HG03097 (cell line): ENCODE data around the gene ARL3.
"Not testable (repeated sequence)": the region's sequence is repeated elsewhere in the genome, so short reads cannot be mapped to it uniquely, and the experiment has no call there.

Experiments used
- ATAC-seq: cut with Tn5 transposase; IDR thresholded peaks from one replicate; pipeline ENCODE4 v1.9.1; 2021; ENCODE audit not compliant: unreplicated experiment, low FRiP score

ARL3 gene

GRCh38 chr10:102710609-102711008 lies 3.6 kb downstream of the ARL3 start:
- ATAC-seq, result no peak

- no peak for ATAC-seq
Observed at GRCh38 chr10:102705531-102705930, 8.7 kb downstream of the ARL3 start.

GRCh38 chr10:102704915-102705314 lies 9.3 kb downstream of the ARL3 start:
- no peak for ATAC-seq

- no peak for ATAC-seq
Observed at GRCh38 chr10:102702742-102703141, 11.5 kb downstream of the ARL3 start.

- no peak for ATAC-seq
Observed at GRCh38 chr10:102701796-102702195, 12.4 kb downstream of the ARL3 start.

GRCh38 chr10:102701272-102701671 lies 12.9 kb downstream of the ARL3 start:
- ATAC-seq, result no peak

GRCh38 chr10:102698894-102699293 lies 15.3 kb downstream of the ARL3 start:
- ATAC-seq, result no peak

- ATAC-seq, result no peak
Observed at GRCh38 chr10:102696736-102697135, 17.5 kb downstream of the ARL3 start.

- not testable (repeated sequence) for ATAC-seq
Observed at GRCh38 chr10:102695401-102695800, 18.8 kb downstream of the ARL3 start.

GRCh38 chr10:102691285-102692066 lies 22.7 kb downstream of the ARL3 start:
- ATAC-seq, result no peak

- ATAC-seq, result no peak
Observed at GRCh38 chr10:102683736-102684135, 30.5 kb downstream of the ARL3 start.

GRCh38 chr10:102682981-102683380 lies 31.2 kb downstream of the ARL3 start:
- no peak for ATAC-seq

- no peak for ATAC-seq
Observed at GRCh38 chr10:102682416-102682815, 31.8 kb downstream of the ARL3 start.

GRCh38 chr10:102681696-102682095 lies 32.5 kb downstream of the ARL3 start:
- ATAC-seq, result no peak

- ATAC-seq, result no peak
Observed at GRCh38 chr10:102679596-102679995, 34.6 kb downstream of the ARL3 start.

- ATAC-seq, result no peak
Observed at GRCh38 chr10:102678842-102679289, 35.3 kb downstream of the ARL3 start.

- no peak for ATAC-seq
Observed at GRCh38 chr10:102678068-102678400, 36.2 kb downstream of the ARL3 start.

- no peak for ATAC-seq
Observed at GRCh38 chr10:102677331-102678067, 36.7 kb downstream of the ARL3 start.

GRCh38 chr10:102676534-102677315 lies 37.5 kb downstream of the ARL3 start:
- no peak for ATAC-seq

- ATAC-seq, result no peak
Observed at GRCh38 chr10:102675666-102676533, 38.3 kb downstream of the ARL3 start.
